ENCODE results near the gene MRGPRF.

DNA sequence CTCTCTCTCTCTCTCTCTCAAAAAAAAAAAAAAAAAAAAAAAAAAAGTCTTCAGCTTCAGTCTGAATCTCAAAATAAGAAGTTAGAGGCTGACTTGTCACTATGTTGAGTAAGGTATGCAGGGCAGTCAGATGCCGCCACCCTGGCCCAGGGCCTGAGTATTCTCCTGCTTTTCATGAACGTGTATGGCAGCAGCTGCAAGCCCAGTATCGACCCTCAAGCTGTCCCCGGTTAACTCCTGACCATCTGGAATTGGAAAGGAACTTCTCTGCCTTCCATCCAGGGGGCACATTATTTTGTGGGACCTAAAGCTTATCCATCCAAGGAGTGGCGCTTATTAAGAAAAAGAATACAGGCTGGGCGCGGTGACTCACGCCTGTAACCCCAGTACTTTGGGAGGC is 43.7 kb downstream of the MRGPRF start:
- TF ChIP-seq, protein P1, sequence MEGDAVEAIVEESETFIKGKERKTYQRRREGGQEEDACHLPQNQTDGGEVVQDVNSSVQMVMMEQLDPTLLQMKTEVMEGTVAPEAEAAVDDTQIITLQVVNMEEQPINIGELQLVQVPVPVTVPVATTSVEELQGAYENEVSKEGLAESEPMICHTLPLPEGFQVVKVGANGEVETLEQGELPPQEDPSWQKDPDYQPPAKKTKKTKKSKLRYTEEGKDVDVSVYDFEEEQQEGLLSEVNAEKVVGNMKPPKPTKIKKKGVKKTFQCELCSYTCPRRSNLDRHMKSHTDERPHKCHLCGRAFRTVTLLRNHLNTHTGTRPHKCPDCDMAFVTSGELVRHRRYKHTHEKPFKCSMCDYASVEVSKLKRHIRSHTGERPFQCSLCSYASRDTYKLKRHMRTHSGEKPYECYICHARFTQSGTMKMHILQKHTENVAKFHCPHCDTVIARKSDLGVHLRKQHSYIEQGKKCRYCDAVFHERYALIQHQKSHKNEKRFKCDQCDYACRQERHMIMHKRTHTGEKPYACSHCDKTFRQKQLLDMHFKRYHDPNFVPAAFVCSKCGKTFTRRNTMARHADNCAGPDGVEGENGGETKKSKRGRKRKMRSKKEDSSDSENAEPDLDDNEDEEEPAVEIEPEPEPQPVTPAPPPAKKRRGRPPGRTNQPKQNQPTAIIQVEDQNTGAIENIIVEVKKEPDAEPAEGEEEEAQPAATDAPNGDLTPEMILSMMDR (conservative IDR thresholded peaks at IDR 0.05 in 1 of 2, IDR thresholded peaks at IDR 0.05 in 1 of 2; ENCODE audit: extremely low read depth in 1 of 2, insufficient read depth in 1 of 2, low read depth in 1 of 2, low read length in 2 of 2): no peak
- no peak for TF ChIP-seq EZH2 (IDR thresholded peaks at IDR 0.05; ENCODE audit: borderline replicate concordance, low read length)
